Chondrocyte (in vitro differentiated cells): Measurements from ENCODE around the gene C16orf54. TPM values are rescaled to one million over a fixed set of nuclear protein-coding genes. Genes with fewer than 3 reads are reported as not detected.
"Not testable (repeated sequence)": the region's sequence is repeated elsewhere in the genome, so short reads cannot be mapped to it uniquely, and the experiment has no call there.

Experiments
- DNase-seq: peaks from one replicate; pipeline ENCODE4 v3.0.0; 2021; ENCODE audit warnings: mixed read lengths, low spot score
- H3K27ac Mint-ChIP-seq: one replicate; pipeline ENCODE4 v1.8.0; 2021; ENCODE audit warnings: mild to moderate bottlenecking, moderate library complexity, mixed read lengths; ENCODE audit not compliant: unreplicated experiment
- H3K27me3 Mint-ChIP-seq: 2 replicates; pipeline ENCODE4 v1.8.0; 2021; ENCODE audit warnings: low read depth, mixed read lengths
- H3K36me3 Mint-ChIP-seq: 2 replicates; pipeline ENCODE4 v1.8.0; 2021; ENCODE audit warnings: low read depth, mixed read lengths
- H3K4me1 Mint-ChIP-seq: 2 replicates; pipeline ENCODE4 v1.8.0; 2021; ENCODE audit warnings: low read depth, mild to moderate bottlenecking, mixed read lengths
- H3K4me3 Mint-ChIP-seq: one replicate; pipeline ENCODE4 v1.8.0; 2021; ENCODE audit warnings: mild to moderate bottlenecking, moderate library complexity, mixed read lengths; ENCODE audit not compliant: unreplicated experiment
- H3K9me3 Mint-ChIP-seq: 2 replicates; pipeline ENCODE4 v1.8.0; 2021; ENCODE audit warnings: low read depth, mixed read lengths
- total RNA-seq: library from RNA; stranded (reverse); gene quantifications from 3 replicates; pipeline ENCODE4 v1.2.1, GENCODE V29; 2021
- TF ChIP-seq, protein P1 (sequence below): fragments of 200-600 bp; sonication (generic); IDR thresholded peaks from 2 replicates; pipeline ENCODE4 v1.5.0; 2021; ENCODE audit warnings: antibody characterized with exemption, mild to moderate bottlenecking, moderate library complexity

Gene C16orf54
- total RNA-seq, 1 donor from 2014 or later = not detected

DNA sequence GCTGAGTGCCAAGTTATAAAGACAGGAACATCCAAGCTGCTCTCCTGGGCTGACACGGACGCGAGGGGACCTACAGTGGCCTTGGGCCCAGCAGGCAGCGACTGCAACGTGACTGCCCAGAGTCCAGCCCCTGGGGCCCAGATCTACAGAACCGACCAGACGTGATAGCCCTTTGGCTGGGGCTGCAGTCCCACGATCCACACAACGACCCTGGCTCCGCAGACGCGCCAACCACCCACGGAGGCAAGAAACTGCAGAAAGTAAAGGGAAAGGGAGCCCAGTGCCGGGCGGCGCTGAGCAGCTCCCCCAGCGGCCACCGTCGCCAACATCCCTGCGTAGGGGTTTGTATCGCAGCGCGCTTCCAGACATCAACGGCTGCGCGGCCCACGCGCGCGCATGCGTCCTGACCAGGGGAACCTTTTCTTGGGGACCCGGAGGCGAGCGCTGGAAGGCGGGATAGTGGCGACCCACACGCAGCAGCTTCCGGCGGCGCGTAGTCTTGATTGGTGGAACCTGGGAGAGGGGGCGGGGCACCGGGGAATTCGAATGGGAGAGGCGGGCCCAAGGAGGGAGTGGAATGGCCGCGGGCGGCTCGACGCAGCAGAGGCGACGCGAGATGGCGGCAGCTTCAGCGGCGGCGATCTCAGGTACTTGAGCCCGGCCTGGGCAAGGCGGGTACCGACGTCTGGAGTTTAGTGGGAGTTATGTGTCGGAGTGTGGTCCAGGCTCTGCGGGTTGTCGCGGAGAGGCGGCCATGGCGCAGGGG is 44.6 kb upstream of the C16orf54 start, which contains the start of gene KIF22:
TSS of gene KIF22 (plus strand) at position 569 of the 766 bp plus-strand sequence. CDS start at position 578, 9 bp downstream.
- Mint-ChIP-seq H3K36me3 (no peaks in the 10 kb centered on the region), H3K4me3 (peak within 1 kb of the TSS; percentile 99), H3K27ac (peak within 1 kb of the TSS; percentile 97), H3K27me3 (no peaks in the 10 kb centered on the region), H3K4me1 (peaks cover 30% of the 10 kb centered on the region), H3K9me3 (no peaks in the 10 kb centered on the region)
- peak; percentile 100 for DNase-seq
- TF ChIP-seq, protein P1, sequence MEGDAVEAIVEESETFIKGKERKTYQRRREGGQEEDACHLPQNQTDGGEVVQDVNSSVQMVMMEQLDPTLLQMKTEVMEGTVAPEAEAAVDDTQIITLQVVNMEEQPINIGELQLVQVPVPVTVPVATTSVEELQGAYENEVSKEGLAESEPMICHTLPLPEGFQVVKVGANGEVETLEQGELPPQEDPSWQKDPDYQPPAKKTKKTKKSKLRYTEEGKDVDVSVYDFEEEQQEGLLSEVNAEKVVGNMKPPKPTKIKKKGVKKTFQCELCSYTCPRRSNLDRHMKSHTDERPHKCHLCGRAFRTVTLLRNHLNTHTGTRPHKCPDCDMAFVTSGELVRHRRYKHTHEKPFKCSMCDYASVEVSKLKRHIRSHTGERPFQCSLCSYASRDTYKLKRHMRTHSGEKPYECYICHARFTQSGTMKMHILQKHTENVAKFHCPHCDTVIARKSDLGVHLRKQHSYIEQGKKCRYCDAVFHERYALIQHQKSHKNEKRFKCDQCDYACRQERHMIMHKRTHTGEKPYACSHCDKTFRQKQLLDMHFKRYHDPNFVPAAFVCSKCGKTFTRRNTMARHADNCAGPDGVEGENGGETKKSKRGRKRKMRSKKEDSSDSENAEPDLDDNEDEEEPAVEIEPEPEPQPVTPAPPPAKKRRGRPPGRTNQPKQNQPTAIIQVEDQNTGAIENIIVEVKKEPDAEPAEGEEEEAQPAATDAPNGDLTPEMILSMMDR = peak; percentile 84

DNA sequence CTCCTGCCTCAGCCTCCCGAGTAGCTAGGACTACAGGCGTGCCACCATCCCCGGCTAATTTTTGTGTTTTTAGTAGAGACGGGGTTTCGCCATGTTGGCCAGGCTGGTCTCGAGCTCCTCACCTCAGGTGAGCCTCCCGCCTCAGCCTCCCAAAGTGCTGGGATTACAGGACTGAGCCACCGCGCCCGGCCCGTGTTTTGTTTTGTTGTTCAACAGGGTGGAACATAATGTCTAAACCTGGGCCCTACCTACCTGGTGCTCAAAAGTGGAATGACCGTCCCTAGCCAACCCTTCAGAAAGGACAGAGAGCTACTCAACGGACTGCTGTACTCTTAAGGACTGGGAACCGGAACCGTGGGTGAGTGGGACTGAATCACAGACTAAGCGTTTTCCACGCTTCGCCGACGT is 44.0 kb upstream of the C16orf54 start:
- TF ChIP-seq, protein P1 = no peak
- Mint-ChIP-seq H3K4me1 (peaks cover 36% of the 10 kb centered on the region), H3K36me3 (no peaks in the 10 kb centered on the region), H3K9me3 (no peaks in the 10 kb centered on the region), H3K27me3 (no peaks in the 10 kb centered on the region), H3K27ac (peak overlapping the region; percentile 97), H3K4me3 (peak overlapping the region; percentile 99)
- DNase-seq = no peak

DNA sequence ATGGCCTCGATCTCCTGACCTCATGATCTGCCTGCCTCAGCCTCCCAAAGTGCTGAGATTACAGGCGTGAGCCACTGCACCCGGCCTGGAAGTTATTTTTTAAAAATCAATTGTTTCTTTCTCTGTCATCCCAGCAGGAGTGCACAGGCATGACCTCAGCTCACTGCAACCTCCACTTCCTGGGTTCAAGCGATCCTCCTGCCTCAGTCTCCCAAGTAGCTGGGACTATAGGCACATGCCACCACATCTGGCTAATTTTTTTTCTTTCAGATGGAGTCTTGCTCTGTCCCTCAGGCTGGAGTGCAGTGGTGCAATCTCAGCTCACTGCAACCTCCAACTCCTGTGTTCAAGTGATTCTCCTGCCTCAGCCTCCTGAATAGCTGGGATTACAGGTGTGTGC is 41.4 kb upstream of the C16orf54 start:
- not testable (repeated sequence) for DNase-seq, H3K36me3 Mint-ChIP-seq, H3K4me3 Mint-ChIP-seq, H3K27me3 Mint-ChIP-seq, H3K27ac Mint-ChIP-seq, H3K9me3 Mint-ChIP-seq
- peaks cover 32% of the 10 kb centered on the region for H3K4me1 Mint-ChIP-seq

DNA sequence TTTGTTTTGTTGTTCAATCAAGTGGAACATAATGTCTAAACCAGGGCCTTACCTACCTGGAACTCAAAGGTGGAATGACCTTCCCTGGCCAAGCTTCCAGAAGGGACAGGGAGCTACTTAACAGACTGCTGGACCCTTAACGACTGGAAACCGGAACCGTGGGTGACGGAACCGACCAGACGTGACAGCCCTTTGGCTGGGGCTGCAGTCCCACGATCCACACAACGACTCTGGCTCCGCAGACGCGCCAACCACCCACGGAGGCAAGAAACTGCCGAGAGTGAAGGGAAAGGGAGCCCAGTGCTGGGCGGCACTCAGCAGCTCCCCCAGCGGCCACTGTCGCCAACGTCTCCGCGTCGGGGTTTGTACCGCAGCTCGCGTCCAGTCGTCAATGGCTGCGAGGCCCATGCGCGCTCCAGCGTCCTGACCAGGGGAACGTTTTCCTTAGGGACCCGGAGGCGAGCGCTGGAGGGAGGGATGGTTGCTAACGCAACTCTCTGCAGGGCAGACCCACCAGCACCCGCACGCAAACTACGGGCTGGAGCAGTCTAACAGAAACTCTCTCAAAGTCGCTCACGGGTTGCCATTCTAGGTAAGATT is 39.2 kb upstream of the C16orf54 start:
- Mint-ChIP-seq H3K4me3 (peak overlapping the region; percentile 50), H3K4me1 (peaks cover 14% of the 10 kb centered on the region), H3K9me3 (no peaks in the 10 kb centered on the region), H3K27ac (no peak overlapping the region), H3K27me3 (peaks cover 6% of the 10 kb centered on the region), H3K36me3 (no peaks in the 10 kb centered on the region)
- DNase-seq = peak; percentile 95
- TF ChIP-seq, protein P1 = peak; percentile 86

DNA sequence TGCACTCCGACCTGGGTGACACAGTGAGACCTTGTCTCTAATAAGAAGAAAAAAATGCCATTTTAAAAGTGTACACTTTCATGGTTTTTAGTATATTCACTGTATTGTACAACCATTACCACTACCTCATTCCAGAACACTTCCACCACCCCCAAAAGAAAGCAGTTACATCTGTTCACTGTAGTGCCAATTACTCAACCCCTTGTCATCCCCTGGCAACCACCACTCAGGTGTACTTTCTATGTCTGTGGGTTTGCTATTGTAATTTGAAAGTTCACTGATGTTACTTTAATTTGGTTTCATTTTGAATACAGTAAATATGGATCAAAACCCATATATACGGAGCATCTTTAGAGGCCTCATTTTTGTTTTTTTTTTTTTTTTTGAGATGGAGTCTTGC is 38.4 kb upstream of the C16orf54 start:
- peaks cover 6% of the 10 kb centered on the region for H3K27me3 Mint-ChIP-seq
- H3K27ac Mint-ChIP-seq = no peak overlapping the region
- H3K9me3 Mint-ChIP-seq = no peaks in the 10 kb centered on the region
- H3K4me1 Mint-ChIP-seq = peaks cover 10% of the 10 kb centered on the region
- H3K36me3 Mint-ChIP-seq = no peaks in the 10 kb centered on the region
- TF ChIP-seq, protein P1 = no peak
- H3K4me3 Mint-ChIP-seq = no peak overlapping the region
- DNase-seq = no peak

DNA sequence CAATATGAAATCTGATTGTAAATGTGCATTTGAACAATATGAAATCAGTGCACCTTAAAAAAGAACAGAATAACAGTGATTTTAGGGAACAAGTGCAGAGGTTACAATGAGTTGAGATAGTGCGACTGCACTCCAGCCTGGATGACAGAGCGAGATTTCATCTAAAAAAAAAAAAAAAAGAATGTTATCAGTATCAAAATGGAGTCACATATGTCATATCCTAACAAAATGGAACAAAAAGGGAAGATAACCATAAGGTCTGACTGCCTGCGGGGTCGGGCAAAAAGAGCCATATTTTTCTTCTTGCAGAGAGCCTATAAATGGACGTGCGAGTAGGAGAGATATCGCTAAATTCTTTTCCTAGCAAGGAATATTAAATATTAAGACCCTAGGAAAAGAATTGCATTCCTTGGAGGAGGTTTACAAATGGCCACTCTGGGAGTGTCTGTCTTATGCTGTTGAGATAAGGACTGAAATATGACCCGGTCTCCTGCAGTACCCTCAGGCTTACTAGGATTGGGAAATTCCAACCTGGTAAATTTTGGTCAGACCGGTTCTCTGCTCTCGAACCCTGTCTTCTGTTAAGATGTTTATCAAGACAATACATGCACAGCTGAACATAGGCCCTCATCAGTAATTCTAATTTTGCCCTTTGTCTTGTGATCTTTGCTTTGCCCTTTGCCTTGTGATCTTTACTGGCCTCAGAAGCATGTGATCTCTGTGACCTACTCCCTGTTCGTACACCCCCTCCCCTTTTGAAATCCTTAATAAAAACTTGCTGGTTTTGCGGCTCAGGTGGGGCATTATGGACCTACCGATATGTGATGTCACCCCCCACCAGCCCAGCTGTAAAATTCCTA is 37.5 kb upstream of the C16orf54 start:
- H3K4me1 Mint-ChIP-seq = peaks cover 10% of the 10 kb centered on the region

More for the DNA sequence above, 37.5 kb upstream of the C16orf54 start:
- not testable (repeated sequence) for H3K27me3 Mint-ChIP-seq, DNase-seq, H3K36me3 Mint-ChIP-seq, H3K27ac Mint-ChIP-seq, H3K9me3 Mint-ChIP-seq, H3K4me3 Mint-ChIP-seq
